Measurements from ENCODE around the gene CBX4. TPM values are rescaled to one million over a fixed set of nuclear protein-coding genes. Genes with fewer than 3 reads are reported as not detected.

The CBX4 gene
- polyA plus RNA-seq, 4 donors, result 5.4 to 50.4 (median 10.7) TPM

- Histone ChIP-seq H3K9me3 (ENCODE audit: control insufficient read depth in 2 of 2, insufficient read depth in 1 of 2, low read depth in 1 of 2, low read length in 1 of 2) (no peaks in the 10 kb centered on the region), H3K36me3 (ENCODE audit: control insufficient read depth in 3 of 3, insufficient read depth in 2 of 3, low read depth in 1 of 3, low read length in 3 of 3) (no peaks in the 10 kb centered on the region), H3K27me3 (ENCODE audit: control insufficient read depth in 3 of 3, insufficient read depth in 3 of 3, low read length in 3 of 3) (peaks cover 0 to 8% (median 1%) of the 10 kb centered on the region in 3 donors), H3K4me3 (ENCODE audit: low read depth in 1 of 3, low read length in 3 of 3) (no peak overlapping the region), H3K4me1 (ENCODE audit: control insufficient read depth in 3 of 3, insufficient read depth in 2 of 3, low read depth in 1 of 3, low read length in 2 of 3) (peaks cover 0 to 64% (median 4%) of the 10 kb centered on the region in 3 donors), H3K27ac (ENCODE audit: low read depth in 1 of 3, low read length in 2 of 3) (no peak overlapping the region)
- DNase-seq (no peak), FAIRE-seq (no peak)
- 82 to 90% (median 83%) methylated on average over 12 of the region's 12 CpGs for WGBS, 3 donors
These were observed 8.6 kb upstream of the CBX4 start for GRCh38 chr17:79847698-79848369.

GRCh38 chr17:79845601-79845949 lies 6.3 kb upstream of the CBX4 start:
- FAIRE-seq (no peak), DNase-seq (peak; percentile 74 to 86)
- Histone ChIP-seq H3K9me3 (ENCODE audit: control insufficient read depth in 2 of 2, insufficient read depth in 1 of 2, low read depth in 1 of 2, low read length in 1 of 2) (peaks cover 0 to 7% of the 10 kb centered on the region in 2 donors), H3K27ac (ENCODE audit: low read depth in 1 of 3, low read length in 2 of 3) (peak overlapping the region; percentile 60 to 95 (median 74)), H3K4me3 (ENCODE audit: low read depth in 1 of 3, low read length in 3 of 3) (peak overlapping the region in 1 of 3 donors; percentile 6), H3K4me1 (ENCODE audit: control insufficient read depth in 3 of 3, insufficient read depth in 2 of 3, low read depth in 1 of 3, low read length in 2 of 3) (peaks cover 0 to 72% (median 4%) of the 10 kb centered on the region in 3 donors), H3K36me3 (ENCODE audit: control insufficient read depth in 3 of 3, insufficient read depth in 2 of 3, low read depth in 1 of 3, low read length in 3 of 3) (no peaks in the 10 kb centered on the region), H3K27me3 (ENCODE audit: control insufficient read depth in 3 of 3, insufficient read depth in 3 of 3, low read length in 3 of 3) (peaks cover 0 to 31% (median 14%) of the 10 kb centered on the region in 3 donors)
- WGBS, 3 donors, result 6 to 19% (median 13%) methylated on average over 7 of the region's 7 CpGs

- Histone ChIP-seq H3K36me3 (ENCODE audit: control insufficient read depth in 3 of 3, insufficient read depth in 2 of 3, low read depth in 1 of 3, low read length in 3 of 3) (no peaks in the 10 kb centered on the region), H3K4me1 (ENCODE audit: control insufficient read depth in 3 of 3, insufficient read depth in 2 of 3, low read depth in 1 of 3, low read length in 2 of 3) (peaks cover 0 to 72% (median 4%) of the 10 kb centered on the region in 3 donors), H3K9me3 (ENCODE audit: control insufficient read depth in 2 of 2, insufficient read depth in 1 of 2, low read depth in 1 of 2, low read length in 1 of 2) (peaks cover 0 to 11% of the 10 kb centered on the region in 2 donors), H3K27ac (ENCODE audit: low read depth in 1 of 3, low read length in 2 of 3) (peak overlapping the region; percentile 60 to 95 (median 74)), H3K27me3 (ENCODE audit: control insufficient read depth in 3 of 3, insufficient read depth in 3 of 3, low read length in 3 of 3) (peaks cover 0 to 35% (median 16%) of the 10 kb centered on the region in 3 donors), H3K4me3 (ENCODE audit: low read depth in 1 of 3, low read length in 3 of 3) (peak overlapping the region in 2 of 3 donors; percentile 15 to 54)
- FAIRE-seq, result no peak
- peak; percentile 64 to 95 for DNase-seq
- 2 to 5% (median 3%) methylated on average over 23 to 38 of the region's 38 CpGs for WGBS, 3 donors
These were observed 5.8 kb upstream of the CBX4 start for GRCh38 chr17:79844869-79845600.

- H3K9me3 ChIP-seq (ENCODE audit: control insufficient read depth in 2 of 2, insufficient read depth in 1 of 2, low read depth in 1 of 2, low read length in 1 of 2), result peaks cover 0 to 13% of the 10 kb centered on the region in 2 donors
- peak overlapping the region; percentile 44 to 54 (median 54) for H3K4me3 ChIP-seq (ENCODE audit: low read depth in 1 of 3, low read length in 3 of 3)
- DNase-seq (peak; percentile 45 to 86), FAIRE-seq (no peak)
- whole genome bisulfite sequencing, 3 donors, result 1 to 2% (median 1%) methylated on average over 62 to 89 of the region's 89 CpGs
- peaks cover 0 to 68% (median 4%) of the 10 kb centered on the region in 3 donors for H3K4me1 ChIP-seq (ENCODE audit: control insufficient read depth in 3 of 3, insufficient read depth in 2 of 3, low read depth in 1 of 3, low read length in 2 of 3)
- H3K27me3 ChIP-seq (ENCODE audit: control insufficient read depth in 3 of 3, insufficient read depth in 3 of 3, low read length in 3 of 3), result peaks cover 0 to 39% (median 16%) of the 10 kb centered on the region in 3 donors
- no peaks in the 10 kb centered on the region for H3K36me3 ChIP-seq (ENCODE audit: control insufficient read depth in 3 of 3, insufficient read depth in 2 of 3, low read depth in 1 of 3, low read length in 3 of 3)
- H3K27ac ChIP-seq (ENCODE audit: low read depth in 1 of 3, low read length in 2 of 3), result peak overlapping the region; percentile 55 to 95 (median 64)
These were observed 4.9 kb upstream of the CBX4 start for GRCh38 chr17:79843816-79844800.

- DNase-seq, result peak; percentile 43 to 80
- H3K4me3 ChIP-seq (ENCODE audit: low read depth in 1 of 3, low read length in 3 of 3), result peak overlapping the region; percentile 44 to 54 (median 54)
- peak overlapping the region in 1 of 3 donors; percentile 95 for H3K27ac ChIP-seq (ENCODE audit: low read depth in 1 of 3, low read length in 2 of 3)
- H3K9me3 ChIP-seq (ENCODE audit: control insufficient read depth in 2 of 2, insufficient read depth in 1 of 2, low read depth in 1 of 2, low read length in 1 of 2), result peaks cover 0 to 13% of the 10 kb centered on the region in 2 donors
- WGBS, 3 donors, result 0 to 1% (median 1%) methylated on average over 22 to 39 of the region's 39 CpGs
- H3K4me1 ChIP-seq (ENCODE audit: control insufficient read depth in 3 of 3, insufficient read depth in 2 of 3, low read depth in 1 of 3, low read length in 2 of 3), result peaks cover 0 to 68% (median 4%) of the 10 kb centered on the region in 3 donors
- no peaks in the 10 kb centered on the region for H3K36me3 ChIP-seq (ENCODE audit: control insufficient read depth in 3 of 3, insufficient read depth in 2 of 3, low read depth in 1 of 3, low read length in 3 of 3)
- H3K27me3 ChIP-seq (ENCODE audit: control insufficient read depth in 3 of 3, insufficient read depth in 3 of 3, low read length in 3 of 3), result peaks cover 0 to 39% (median 16%) of the 10 kb centered on the region in 3 donors
- no peak for FAIRE-seq
These were observed 4.2 kb upstream of the CBX4 start for GRCh38 chr17:79843474-79843815.

- DNase-seq, result peak in 1 of 2 donors; percentile 77
- no peak for FAIRE-seq
- Histone ChIP-seq H3K4me3 (ENCODE audit: low read depth in 1 of 3, low read length in 3 of 3) (peak overlapping the region in 2 of 3 donors; percentile 54), H3K4me1 (ENCODE audit: control insufficient read depth in 3 of 3, insufficient read depth in 2 of 3, low read depth in 1 of 3, low read length in 2 of 3) (peaks cover 0 to 68% (median 4%) of the 10 kb centered on the region in 3 donors), H3K27me3 (ENCODE audit: control insufficient read depth in 3 of 3, insufficient read depth in 3 of 3, low read length in 3 of 3) (peaks cover 0 to 39% (median 16%) of the 10 kb centered on the region in 3 donors), H3K27ac (ENCODE audit: low read depth in 1 of 3, low read length in 2 of 3) (peak overlapping the region in 1 of 3 donors; percentile 95), H3K36me3 (ENCODE audit: control insufficient read depth in 3 of 3, insufficient read depth in 2 of 3, low read depth in 1 of 3, low read length in 3 of 3) (peaks cover 0 to 4% (median 0%) of the 10 kb centered on the region in 3 donors), H3K9me3 (ENCODE audit: control insufficient read depth in 2 of 2, insufficient read depth in 1 of 2, low read depth in 1 of 2, low read length in 1 of 2) (peaks cover 0 to 13% of the 10 kb centered on the region in 2 donors)
- 1 to 3% (median 1%) methylated on average over 64 to 66 of the region's 66 CpGs for WGBS, 3 donors
These were observed 3.6 kb upstream of the CBX4 start for GRCh38 chr17:79842656-79843473.

- peaks cover 0 to 13% of the 10 kb centered on the region in 2 donors for H3K9me3 ChIP-seq (ENCODE audit: control insufficient read depth in 2 of 2, insufficient read depth in 1 of 2, low read depth in 1 of 2, low read length in 1 of 2)
- peak overlapping the region in 1 of 3 donors; percentile 16 for H3K4me3 ChIP-seq (ENCODE audit: low read depth in 1 of 3, low read length in 3 of 3)
- H3K27ac ChIP-seq (ENCODE audit: low read depth in 1 of 3, low read length in 2 of 3), result peak overlapping the region in 1 of 3 donors; percentile 95
- DNase-seq (peak in 1 of 2 donors; percentile 67), FAIRE-seq (no peak)
- H3K36me3 ChIP-seq (ENCODE audit: control insufficient read depth in 3 of 3, insufficient read depth in 2 of 3, low read depth in 1 of 3, low read length in 3 of 3), result peaks cover 0 to 11% (median 0%) of the 10 kb centered on the region in 3 donors
- H3K27me3 ChIP-seq (ENCODE audit: control insufficient read depth in 3 of 3, insufficient read depth in 3 of 3, low read length in 3 of 3), result peaks cover 0 to 39% (median 16%) of the 10 kb centered on the region in 3 donors
- peaks cover 0 to 71% (median 4%) of the 10 kb centered on the region in 3 donors for H3K4me1 ChIP-seq (ENCODE audit: control insufficient read depth in 3 of 3, insufficient read depth in 2 of 3, low read depth in 1 of 3, low read length in 2 of 3)
- WGBS, 3 donors, result 3 to 9% (median 3%) methylated on average over 17 to 20 of the region's 20 CpGs
These were observed 3.0 kb upstream of the CBX4 start for GRCh38 chr17:79842136-79842655.
